Activated CD8-positive, alpha-beta T cell treated with anti-CD3 and anti-CD28 coated beads, Interleukin-2, amount 10 ng/mL, durations not matched to agents 7 days and 5 days (primary cell): Measurements from ENCODE around the gene PLXNA4. TPM values are rescaled to one million over a fixed set of nuclear protein-coding genes. Genes with fewer than 3 reads are reported as not detected.
A peak's percentile ranks its signal among the peaks of the same experiment; 100 is the strongest.

Experiments used
- ATAC-seq: fragments of 150-1000 bp; cut with Tn5 transposase; one replicate; pipeline ENCODE4 v1.10.0; 2021; ENCODE audit warnings: moderate library complexity
- CTCF ChIA-PET: fragments of 350-600 bp; sonication (Branson Sonifier 250); formaldehyde crosslinking; loops from one replicate; lab custom pipeline; 2021; ENCODE audit warnings: antibody characterized with exemption; lab: Charles Lee
- POLR2A ChIA-PET: fragments of 350-600 bp; sonication (Branson Sonifier 250); formaldehyde crosslinking; loops from one replicate; lab custom pipeline; 2021; ENCODE audit warnings: antibody characterized with exemption; lab: Charles Lee
- DNase-seq: peaks from one replicate; pipeline ENCODE4 v3.0.0-alpha.2; 2020
- H3K27ac Mint-ChIP-seq: one replicate; pipeline ENCODE4 v1.8.0; 2021; ENCODE audit warnings: mild to moderate bottlenecking, mixed read lengths
- H3K27me3 Mint-ChIP-seq: one replicate; pipeline ENCODE4 v1.8.0; 2021; ENCODE audit warnings: low read depth, mixed read lengths
- H3K36me3 Mint-ChIP-seq: one replicate; pipeline ENCODE4 v1.8.0; 2021; ENCODE audit warnings: low read depth, mixed read lengths
- H3K4me1 Mint-ChIP-seq: one replicate; pipeline ENCODE4 v1.8.0; 2021; ENCODE audit warnings: low read depth, mixed read lengths
- H3K4me3 Mint-ChIP-seq: one replicate; pipeline ENCODE4 v1.8.0; 2021; ENCODE audit warnings: mild to moderate bottlenecking, mixed read lengths
- H3K9me3 Mint-ChIP-seq: one replicate; pipeline ENCODE4 v1.8.0; 2022; ENCODE audit warnings: mixed read lengths; ENCODE audit not compliant: insufficient read depth
- total RNA-seq, 2 experiments: library from RNA; stranded (reverse); gene quantifications; one replicate each; pipeline ENCODE4 v1.2.3, GENCODE V29; 2021

The PLXNA4 gene
- total RNA-seq, 2 experiments from 2014 or later, result 45.4 to 47.2 TPM

- H3K4me3 Mint-ChIP-seq, result no peak overlapping the region
- H3K36me3 Mint-ChIP-seq, result peaks cover 52% of the 10 kb centered on the region
- peaks cover 47% of the 10 kb centered on the region for H3K4me1 Mint-ChIP-seq
- POLR2A ChIA-PET, result interaction anchor here (0.6 kb wide), 1 partner anchor 66 kb away, joined by 3 read pairs; no protein-coding TSS in a partner anchor
- DNase-seq (no peak), ATAC-seq (no peak)
- CTCF ChIA-PET, result interaction anchor here (1.2 to 2.1 kb wide), 2 partner anchors 32 to 117 kb away, joined by 3 to 8 read pairs; no protein-coding TSS in a partner anchor
- no peaks in the 10 kb centered on the region for H3K27me3 Mint-ChIP-seq
- H3K9me3 Mint-ChIP-seq, result no peaks in the 10 kb centered on the region
- no peak overlapping the region for H3K27ac Mint-ChIP-seq
Measured at GRCh38 chr7:132511921-132512320, 64.3 kb downstream of the PLXNA4 start.

DNA sequence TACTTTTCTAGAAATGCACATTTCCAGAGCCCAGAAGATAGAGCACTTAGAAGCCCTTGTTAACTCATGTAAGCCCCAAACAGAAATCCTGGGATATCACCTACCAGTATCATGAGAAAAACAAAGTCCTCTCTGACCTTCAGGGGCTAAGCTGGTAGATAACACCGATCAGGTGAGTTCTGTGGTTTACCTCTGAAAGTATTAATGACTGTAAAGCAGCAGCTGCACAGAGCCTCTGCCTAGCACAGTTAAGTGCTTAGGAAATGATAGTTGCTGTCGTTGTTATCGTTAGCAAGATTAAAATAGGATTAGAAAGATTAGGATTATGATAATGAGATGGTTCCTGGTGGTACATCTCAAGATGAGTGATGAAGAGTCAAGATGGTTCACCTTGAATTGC is 64.9 kb downstream of the PLXNA4 start:
- ATAC-seq (peak; percentile 46), DNase-seq (no peak)
- H3K9me3 Mint-ChIP-seq, result no peaks in the 10 kb centered on the region
- ChIA-PET CTCF (interaction anchor here (1.0 to 2.1 kb wide), 4 partner anchors 10 to 117 kb away, joined by 3 to 8 read pairs (median 4); no protein-coding TSS in a partner anchor), POLR2A (interaction anchor here (0.6 kb wide), 2 partner anchors 65 to 1149 kb away, joined by 3 read pairs; no protein-coding TSS in a partner anchor)
- peaks cover 55% of the 10 kb centered on the region for H3K36me3 Mint-ChIP-seq
- no peak overlapping the region for H3K4me3 Mint-ChIP-seq
- peak overlapping the region; percentile 54 for H3K27ac Mint-ChIP-seq
- peaks cover 47% of the 10 kb centered on the region for H3K4me1 Mint-ChIP-seq
- no peaks in the 10 kb centered on the region for H3K27me3 Mint-ChIP-seq

DNA sequence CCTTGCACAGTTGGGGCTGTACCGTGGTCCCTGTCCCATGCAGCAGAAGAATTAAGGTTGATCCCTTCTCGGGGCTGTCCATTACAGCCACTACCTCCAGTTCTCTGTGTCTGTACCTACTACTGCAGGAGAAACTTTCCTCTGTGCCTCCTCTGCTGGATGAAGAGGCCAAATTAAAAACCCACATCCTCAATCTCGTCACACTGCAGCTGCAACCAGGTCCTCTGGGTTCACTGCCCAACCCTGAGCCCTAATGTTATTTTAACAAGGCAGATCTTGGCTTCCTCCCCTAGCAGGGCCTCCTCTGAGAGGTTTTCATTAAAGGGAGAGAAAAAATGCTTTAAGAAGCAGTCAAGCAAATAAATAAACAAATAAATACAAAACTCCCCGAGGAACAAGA is 66.6 kb downstream of the PLXNA4 start:
- ATAC-seq (peak; percentile 41), DNase-seq (peak; percentile 44)
- no peaks in the 10 kb centered on the region for H3K27me3 Mint-ChIP-seq
- H3K4me3 Mint-ChIP-seq, result no peak overlapping the region
- H3K27ac Mint-ChIP-seq, result peak overlapping the region; percentile 77
- peaks cover 62% of the 10 kb centered on the region for H3K36me3 Mint-ChIP-seq
- H3K4me1 Mint-ChIP-seq, result peaks cover 47% of the 10 kb centered on the region
- no peaks in the 10 kb centered on the region for H3K9me3 Mint-ChIP-seq
- POLR2A ChIA-PET, result no interaction called here
- CTCF ChIA-PET, result interaction anchor here (1.3 to 2.2 kb wide), 2 partner anchors 8 to 115 kb away, joined by 4 to 8 read pairs; no protein-coding TSS in a partner anchor

DNA sequence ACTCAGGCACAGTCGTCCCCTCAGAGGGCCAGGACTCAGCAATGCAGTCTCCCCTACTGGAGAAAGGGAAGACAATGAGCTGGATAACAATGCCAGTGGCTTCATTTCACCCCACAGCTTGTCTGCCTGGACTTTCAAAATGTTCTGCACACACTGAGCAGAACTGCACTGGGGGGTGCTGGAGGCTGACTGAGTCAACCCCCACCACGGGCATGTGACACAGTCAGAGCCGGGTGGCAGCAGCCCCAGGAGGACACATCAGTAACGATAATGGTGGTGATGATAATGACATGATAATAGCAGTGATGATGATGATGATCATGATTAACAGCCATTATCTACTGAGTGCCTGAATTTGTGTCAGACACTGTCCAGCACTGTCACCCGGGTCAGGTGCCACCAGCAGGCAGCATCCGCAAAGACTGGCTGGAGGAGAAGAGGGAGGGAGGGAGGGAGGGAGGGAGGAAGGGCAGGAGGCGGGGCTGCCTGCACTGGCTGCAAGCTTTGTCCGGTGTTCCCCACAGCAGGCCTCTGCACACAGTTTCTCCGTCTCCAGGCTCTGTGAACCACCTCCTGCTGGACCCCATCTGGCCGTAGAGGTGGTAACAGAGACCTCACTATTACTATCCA is 67.4 kb downstream of the PLXNA4 start:
- Mint-ChIP-seq H3K4me3 (no peak overlapping the region), H3K27me3 (no peaks in the 10 kb centered on the region), H3K9me3 (no peaks in the 10 kb centered on the region), H3K36me3 (peaks cover 62% of the 10 kb centered on the region), H3K4me1 (peaks cover 47% of the 10 kb centered on the region), H3K27ac (peak overlapping the region; percentile 77)
- DNase-seq (no peak), ATAC-seq (no peak)
- ChIA-PET POLR2A (no interaction called here), CTCF (interaction anchor here (0.9 to 2.2 kb wide), 2 partner anchors 9 to 60 kb away, joined by 3 to 8 read pairs; no protein-coding TSS in a partner anchor)

DNA sequence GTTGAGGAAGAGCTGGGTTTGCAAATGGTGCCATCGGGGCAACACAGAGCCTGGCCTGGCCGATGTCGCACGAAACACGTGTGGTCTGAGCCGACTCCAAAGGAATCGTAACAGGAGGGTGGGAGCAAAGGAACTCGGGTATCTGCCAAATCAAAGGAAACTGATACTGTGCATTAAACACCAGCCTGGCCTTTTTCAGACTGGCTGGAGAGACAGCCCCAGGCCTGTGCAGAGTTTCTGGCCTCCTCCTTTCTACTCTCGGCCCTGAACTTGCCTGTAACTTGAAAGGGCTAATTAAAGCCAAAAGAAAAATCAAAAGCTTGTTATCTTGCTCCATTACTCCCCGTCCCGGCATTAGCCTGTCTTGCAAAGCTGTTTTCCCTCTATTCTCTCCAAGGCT is 71.4 kb downstream of the PLXNA4 start:
- CTCF ChIA-PET, result interaction anchor here (0.7 to 3.1 kb wide), 2 partner anchors 13 to 39 kb away, joined by 3 to 9 read pairs; no protein-coding TSS in a partner anchor
- Mint-ChIP-seq H3K4me1 (peaks cover 22% of the 10 kb centered on the region), H3K36me3 (peaks cover 58% of the 10 kb centered on the region), H3K27ac (peak overlapping the region; percentile 3), H3K27me3 (no peaks in the 10 kb centered on the region), H3K4me3 (no peak overlapping the region), H3K9me3 (no peaks in the 10 kb centered on the region)
- POLR2A ChIA-PET, result no interaction called here
- ATAC-seq, result no peak
- DNase-seq, result no peak

- ATAC-seq (no peak), DNase-seq (no peak)
- Mint-ChIP-seq H3K27ac (no peak overlapping the region), H3K9me3 (no peaks in the 10 kb centered on the region), H3K27me3 (no peaks in the 10 kb centered on the region), H3K4me1 (peaks cover 14% of the 10 kb centered on the region), H3K4me3 (no peak overlapping the region), H3K36me3 (peaks cover 64% of the 10 kb centered on the region)
- ChIA-PET POLR2A (no interaction called here), CTCF (interaction anchor here (1.1 to 3.1 kb wide), 2 partner anchors 14 to 30 kb away, joined by 3 to 9 read pairs; no protein-coding TSS in a partner anchor)
Measured at GRCh38 chr7:132504071-132504470, 72.2 kb downstream of the PLXNA4 start.

DNA sequence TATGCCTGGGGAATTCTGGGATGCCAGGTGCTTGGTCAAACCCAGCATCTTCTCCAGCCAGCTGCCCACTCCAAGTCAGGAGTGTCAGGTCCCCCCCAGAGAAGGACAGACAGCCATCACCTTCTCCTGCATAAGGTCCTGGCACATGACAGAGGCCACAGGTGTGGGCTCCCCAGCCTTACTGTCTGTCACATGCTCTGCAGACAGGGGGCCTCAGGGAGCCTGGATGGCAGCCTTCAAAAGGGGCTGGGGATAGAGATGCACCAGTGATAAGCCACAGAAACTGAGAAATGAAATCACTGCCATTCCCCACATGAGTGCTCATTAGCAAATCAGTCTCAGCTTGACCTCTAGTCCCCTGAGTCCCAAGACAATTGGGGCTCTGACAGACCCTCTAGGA is 72.9 kb downstream of the PLXNA4 start:
- no peak overlapping the region for H3K27ac Mint-ChIP-seq
- no peak for DNase-seq
- peaks cover 9% of the 10 kb centered on the region for H3K4me1 Mint-ChIP-seq
- no peaks in the 10 kb centered on the region for H3K9me3 Mint-ChIP-seq
- H3K27me3 Mint-ChIP-seq, result no peaks in the 10 kb centered on the region
- H3K4me3 Mint-ChIP-seq, result no peak overlapping the region
- ChIA-PET POLR2A (no interaction called here), CTCF (interaction anchor here (1.1 to 3.1 kb wide), 2 partner anchors 15 to 29 kb away, joined by 3 to 9 read pairs; no protein-coding TSS in a partner anchor)
- H3K36me3 Mint-ChIP-seq, result peaks cover 62% of the 10 kb centered on the region
- no peak for ATAC-seq

DNA sequence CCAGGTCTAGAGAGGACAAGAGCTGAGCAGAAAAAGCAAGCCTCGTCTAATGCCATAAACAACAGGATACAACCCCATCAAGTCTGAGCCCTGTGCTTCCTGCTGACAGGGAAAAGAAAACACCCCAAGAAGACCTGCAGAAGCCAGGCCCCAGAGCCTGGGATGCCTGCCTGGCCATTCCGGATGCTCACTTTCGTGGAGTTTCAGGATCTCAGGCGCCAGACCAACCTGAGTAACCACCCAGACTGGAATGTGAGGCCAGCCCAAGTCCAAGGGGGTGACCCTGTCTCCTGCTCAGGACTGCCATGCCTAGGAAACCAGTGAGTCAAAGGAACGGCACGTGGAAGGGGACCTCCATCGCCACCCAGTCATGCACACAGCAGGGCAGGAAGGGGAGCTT is 74.3 kb downstream of the PLXNA4 start:
- Mint-ChIP-seq H3K9me3 (no peaks in the 10 kb centered on the region), H3K4me3 (no peak overlapping the region), H3K36me3 (peaks cover 54% of the 10 kb centered on the region), H3K27ac (no peak overlapping the region), H3K4me1 (peaks cover 6% of the 10 kb centered on the region), H3K27me3 (peaks cover 2% of the 10 kb centered on the region)
- ChIA-PET CTCF (no interaction called here), POLR2A (no interaction called here)
- ATAC-seq (no peak), DNase-seq (no peak)

- no peak for ATAC-seq
- H3K27ac Mint-ChIP-seq, result peak overlapping the region; percentile 2
- CTCF ChIA-PET, result no interaction called here
- no peak for DNase-seq
- peaks cover 2% of the 10 kb centered on the region for H3K27me3 Mint-ChIP-seq
- H3K4me1 Mint-ChIP-seq, result peaks cover 6% of the 10 kb centered on the region
- H3K36me3 Mint-ChIP-seq, result peaks cover 47% of the 10 kb centered on the region
- POLR2A ChIA-PET, result no interaction called here
- no peak overlapping the region for H3K4me3 Mint-ChIP-seq
- no peaks in the 10 kb centered on the region for H3K9me3 Mint-ChIP-seq
Measured at GRCh38 chr7:132500727-132501440, 75.4 kb downstream of the PLXNA4 start.

DNA sequence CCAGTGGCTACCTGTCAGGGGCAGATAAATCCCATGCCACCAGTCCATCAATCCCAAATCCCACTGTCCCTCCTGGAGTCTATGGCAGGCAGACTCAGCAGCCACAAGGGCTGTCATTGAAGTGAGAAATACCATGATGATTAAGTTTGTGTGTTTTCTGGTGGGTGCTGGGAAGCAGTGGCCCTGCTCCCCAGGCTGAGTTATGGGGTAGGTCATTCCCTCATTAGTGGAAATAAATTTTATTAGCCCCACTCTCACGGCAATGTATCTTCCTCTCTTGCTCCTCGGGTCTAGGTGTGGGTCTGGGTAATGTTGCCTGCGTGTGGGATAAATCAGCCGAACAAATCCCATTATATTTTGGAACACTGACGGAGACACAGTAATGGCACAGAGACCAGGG is 76.8 kb downstream of the PLXNA4 start:
- ATAC-seq (no peak), DNase-seq (no peak)
- ChIA-PET POLR2A (no interaction called here), CTCF (interaction anchor here (1.4 kb wide), 1 partner anchor 105 kb away, joined by 5 read pairs; no protein-coding TSS in a partner anchor)
- Mint-ChIP-seq H3K27me3 (peaks cover 2% of the 10 kb centered on the region), H3K4me1 (peaks cover 6% of the 10 kb centered on the region), H3K4me3 (no peak overlapping the region), H3K27ac (no peak overlapping the region), H3K9me3 (no peaks in the 10 kb centered on the region), H3K36me3 (peaks cover 38% of the 10 kb centered on the region)

- H3K27ac Mint-ChIP-seq, result no peak overlapping the region
- peaks cover 6% of the 10 kb centered on the region for H3K4me1 Mint-ChIP-seq
- ChIA-PET POLR2A (no interaction called here), CTCF (interaction anchor here (1.0 to 1.4 kb wide), 2 partner anchors 81 to 104 kb away, joined by 3 to 5 read pairs; no protein-coding TSS in a partner anchor)
- no peak overlapping the region for H3K4me3 Mint-ChIP-seq
- no peaks in the 10 kb centered on the region for H3K9me3 Mint-ChIP-seq
- peaks cover 2% of the 10 kb centered on the region for H3K27me3 Mint-ChIP-seq
- DNase-seq (no peak), ATAC-seq (no peak)
- peaks cover 34% of the 10 kb centered on the region for H3K36me3 Mint-ChIP-seq
Measured at GRCh38 chr7:132499065-132499464, 77.2 kb downstream of the PLXNA4 start.
